NCI-H226 (cell line): ENCODE measurements around the gene SAXO1.
"Not testable (repeated sequence)": the region's sequence is repeated elsewhere in the genome, so short reads cannot be mapped to it uniquely, and the experiment has no call there.

ENCODE experiments used
- DNase-seq: peaks from one replicate; pipeline ENCODE4 v3.0.0-alpha.2; 2015

SAXO1 gene

GRCh38 chr9:18999173-18999785 is 33.7 kb downstream of the SAXO1 start:
- no peak for DNase-seq

- DNase-seq = no peak
Observed at GRCh38 chr9:18997151-18997550, 35.9 kb downstream of the SAXO1 start.

DNA sequence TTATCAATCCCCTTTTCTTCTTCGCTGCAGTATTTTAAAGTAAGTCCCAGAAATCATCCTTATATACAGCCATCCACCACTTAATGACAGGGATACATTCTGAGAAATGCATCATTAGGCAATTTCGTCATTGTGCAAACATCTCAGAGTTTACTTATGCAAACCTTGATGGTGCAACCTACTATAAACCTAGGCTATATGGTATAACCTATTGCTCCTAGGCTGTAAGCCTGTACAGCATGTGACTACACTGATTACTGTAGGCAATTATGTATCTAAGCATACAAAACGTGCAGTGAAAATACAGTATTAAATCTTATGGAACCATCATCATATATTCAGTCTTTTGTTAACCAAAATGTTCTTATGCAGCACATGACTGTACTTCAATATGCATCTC is 36.8 kb downstream of the SAXO1 start:
- DNase-seq = no peak

- DNase-seq = no peak
Observed at GRCh38 chr9:18994263-18994916, 38.6 kb downstream of the SAXO1 start.

GRCh38 chr9:18991197-18991596 is 41.8 kb downstream of the SAXO1 start:
- DNase-seq = not testable (repeated sequence)

GRCh38 chr9:18990494-18990893 is 42.5 kb downstream of the SAXO1 start:
- DNase-seq = no peak

GRCh38 chr9:18989865-18990264 is 43.1 kb downstream of the SAXO1 start:
- no peak for DNase-seq

DNA sequence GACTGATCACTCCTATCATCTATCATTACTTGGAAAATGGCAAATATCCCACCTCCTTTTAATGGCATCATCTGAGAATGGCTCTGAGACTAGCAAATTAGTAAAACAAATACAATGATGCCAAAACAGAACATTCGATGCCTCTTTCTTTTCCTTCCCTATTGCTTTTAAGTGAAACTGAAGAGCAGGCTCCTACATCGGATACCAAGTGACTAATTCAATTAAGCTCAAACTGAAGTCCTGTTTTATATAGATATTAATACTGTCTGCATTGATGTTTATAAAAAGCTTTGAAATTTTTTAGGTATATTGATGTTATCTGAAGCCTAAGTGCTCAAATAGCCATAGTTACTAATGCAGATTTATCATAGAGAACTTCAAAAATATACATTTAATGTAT is 43.9 kb downstream of the SAXO1 start:
- DNase-seq = no peak

DNA sequence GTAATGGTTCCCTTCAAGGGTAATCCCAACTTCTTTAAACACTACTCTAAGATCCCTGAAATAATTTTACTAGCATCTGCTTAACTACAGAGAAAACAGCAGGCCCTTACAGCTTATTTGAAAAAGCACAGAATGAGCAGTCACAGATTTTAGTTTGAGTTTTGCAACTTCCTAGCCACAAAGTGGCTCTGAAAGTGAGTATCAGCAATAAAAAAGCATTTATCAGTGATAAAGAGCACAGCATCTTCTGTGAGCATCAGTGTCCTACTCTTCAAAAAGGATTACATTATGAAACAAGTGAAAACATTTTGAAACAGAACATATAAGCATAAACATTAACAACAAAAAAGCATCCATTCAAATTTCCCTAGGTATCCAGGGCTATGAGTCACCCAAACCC is 45.0 kb downstream of the SAXO1 start:
- no peak for DNase-seq

GRCh38 chr9:18985996-18986395 is 47.0 kb downstream of the SAXO1 start:
- no peak for DNase-seq

GRCh38 chr9:18985464-18985951 is 47.5 kb downstream of the SAXO1 start:
- DNase-seq = no peak

GRCh38 chr9:18982262-18982620 is 50.8 kb downstream of the SAXO1 start:
- no peak for DNase-seq

DNA sequence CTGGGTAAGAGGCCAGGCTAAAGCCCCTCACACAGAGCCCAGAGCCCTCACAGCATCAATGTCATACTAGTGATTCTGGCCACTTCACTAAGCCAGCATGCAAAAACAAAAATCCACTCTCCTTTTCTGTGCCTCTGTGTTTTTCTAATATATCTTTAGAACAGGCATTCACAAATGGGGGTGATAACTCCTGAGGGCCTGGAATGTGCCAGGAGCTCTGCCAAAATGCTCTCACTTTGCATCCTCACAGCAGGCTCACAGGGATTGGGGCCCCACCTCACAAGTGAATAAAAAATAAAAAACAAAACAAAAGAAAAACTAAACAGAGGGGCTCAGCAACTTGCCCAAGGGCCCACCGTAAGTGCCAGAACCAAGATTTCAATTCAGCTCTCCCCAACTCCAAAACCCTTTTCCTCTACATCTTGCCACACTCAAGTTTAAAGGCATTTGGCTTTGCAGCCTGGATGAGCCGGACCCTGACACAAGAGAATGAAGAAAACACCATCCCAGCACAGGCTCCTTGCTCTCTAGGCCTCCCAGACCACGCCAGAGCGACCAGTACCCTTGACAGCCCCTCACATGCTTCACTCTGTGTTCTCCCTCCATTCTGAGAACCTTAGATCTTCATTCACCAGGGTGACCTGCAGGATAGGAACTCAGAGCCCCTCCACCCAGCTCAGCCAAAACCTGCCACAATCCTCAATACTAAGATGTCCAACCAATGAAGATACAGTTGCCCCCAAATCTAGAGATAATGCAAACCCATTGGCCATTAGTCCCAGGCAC is 51.3 kb downstream of the SAXO1 start:
- no peak for DNase-seq

DNA sequence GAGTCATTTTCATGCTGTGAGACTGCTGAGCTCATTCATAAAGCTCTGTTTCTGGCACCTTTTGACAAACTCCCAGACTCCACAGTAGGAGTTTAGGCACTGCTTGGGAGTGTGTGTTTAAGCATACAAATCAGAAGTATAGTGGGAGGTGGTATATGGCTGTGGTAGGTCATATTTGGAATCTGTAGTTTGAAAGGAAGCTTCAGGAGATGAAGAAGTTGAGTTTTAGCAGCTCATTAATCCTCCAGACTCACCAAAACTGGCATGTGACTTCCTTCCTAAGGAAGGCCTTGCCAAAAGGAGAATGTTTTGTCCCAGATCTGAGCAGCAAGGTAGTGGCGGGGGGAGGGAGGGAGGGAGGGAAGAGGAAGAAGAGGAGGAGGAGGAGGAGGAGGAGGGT is 52.8 kb downstream of the SAXO1 start:
- peak; percentile 6 for DNase-seq

DNA sequence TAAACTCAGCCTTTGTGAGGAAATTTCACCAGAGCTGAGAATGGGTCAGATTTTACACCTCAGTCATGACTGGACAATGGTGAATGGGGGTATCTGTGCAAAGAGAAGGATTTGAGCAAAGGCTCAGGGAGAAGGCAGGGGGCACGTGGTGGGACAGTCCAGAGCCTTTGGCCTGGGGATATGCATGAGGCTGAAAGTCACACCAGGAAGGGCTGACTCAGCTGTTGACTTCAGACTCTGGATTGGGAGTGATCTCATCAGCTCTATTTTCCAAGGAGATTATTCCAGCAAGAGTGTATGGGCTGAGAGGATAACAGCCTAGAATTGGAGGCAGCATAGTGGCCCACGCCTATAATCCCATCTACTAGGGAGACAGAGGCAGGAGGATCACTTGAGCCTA is 53.6 kb downstream of the SAXO1 start:
- DNase-seq = peak; percentile 40

DNA sequence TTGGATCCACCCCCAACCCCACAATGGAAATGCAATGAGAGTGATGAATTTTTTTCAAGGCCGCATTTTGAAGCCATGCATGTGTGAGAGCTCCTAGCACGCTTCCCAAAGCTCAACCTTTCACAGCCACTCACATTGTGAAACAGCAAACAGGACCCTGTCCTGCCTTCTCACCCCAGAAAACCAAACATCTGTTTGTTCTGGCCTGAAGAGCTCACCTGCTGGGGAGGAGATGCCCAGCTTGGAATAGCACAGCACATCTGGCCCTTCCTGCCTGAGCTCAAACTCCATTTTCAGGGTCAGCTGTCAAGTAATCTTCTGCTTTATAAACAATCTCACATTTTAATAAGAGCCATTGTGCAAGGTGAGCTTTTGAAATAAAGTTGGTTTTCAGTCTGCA is 54.8 kb downstream of the SAXO1 start:
- no peak for DNase-seq

DNA sequence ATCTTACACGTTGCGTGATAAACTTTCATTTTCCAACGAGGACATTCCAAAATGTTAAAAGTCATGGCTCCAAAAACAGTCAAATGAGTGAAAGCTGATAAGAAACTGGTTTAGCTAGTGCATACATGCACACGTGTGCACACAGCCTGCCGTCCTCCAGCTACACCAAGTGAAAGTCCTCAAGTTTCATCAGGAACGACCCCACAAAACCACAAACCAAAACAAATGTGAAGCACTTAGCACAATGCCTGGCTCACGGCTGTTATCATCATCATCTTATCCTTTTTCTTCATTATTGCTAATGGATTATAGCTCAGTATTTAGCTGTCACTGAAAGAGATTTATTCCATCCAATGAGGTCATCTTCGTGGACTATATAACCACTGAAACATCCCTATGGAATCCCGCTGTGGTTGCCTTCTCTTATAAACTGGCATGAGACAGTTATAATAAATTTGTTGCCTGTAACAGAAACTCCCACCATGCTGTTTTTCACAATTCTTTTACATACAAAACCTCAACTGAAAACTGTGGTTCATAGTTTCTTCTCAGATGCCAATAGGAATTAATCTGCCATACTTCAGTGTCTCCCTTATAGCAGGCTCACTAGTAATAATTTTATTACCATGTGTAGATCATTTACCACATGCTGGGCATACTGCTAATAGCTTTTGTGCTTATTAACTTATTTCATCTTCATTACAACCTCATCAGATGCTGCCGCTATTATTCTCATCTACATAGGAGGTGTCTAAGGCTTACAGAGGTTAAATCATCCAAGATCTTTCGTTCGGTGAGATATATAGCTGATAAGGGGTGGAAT is 56.1 kb downstream of the SAXO1 start:
- peak; percentile 21 for DNase-seq

DNA sequence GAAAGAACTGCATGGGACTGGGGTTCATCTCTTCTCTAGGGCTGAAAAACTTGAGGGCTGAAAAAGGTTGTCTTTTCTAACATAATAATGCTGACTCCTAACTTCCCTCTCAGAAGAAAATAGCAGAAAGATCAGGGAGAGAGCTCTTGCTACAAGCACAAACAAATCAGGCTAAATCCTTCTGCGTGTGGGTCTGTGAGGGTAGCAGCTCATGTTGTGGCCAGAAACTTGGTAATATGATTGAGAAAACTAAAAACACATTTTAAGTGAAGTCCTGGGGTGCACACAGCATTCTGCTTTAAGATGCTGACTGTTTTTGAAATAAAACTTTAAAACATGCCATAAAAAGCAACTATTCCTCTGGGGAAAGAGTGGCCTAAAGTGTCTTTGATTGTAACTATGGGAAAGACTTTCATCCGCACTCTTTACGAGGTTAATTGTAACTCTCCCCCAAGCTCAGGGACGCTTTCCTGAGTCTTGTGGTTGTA is 56.7 kb downstream of the SAXO1 start:
- no peak for DNase-seq

DNA sequence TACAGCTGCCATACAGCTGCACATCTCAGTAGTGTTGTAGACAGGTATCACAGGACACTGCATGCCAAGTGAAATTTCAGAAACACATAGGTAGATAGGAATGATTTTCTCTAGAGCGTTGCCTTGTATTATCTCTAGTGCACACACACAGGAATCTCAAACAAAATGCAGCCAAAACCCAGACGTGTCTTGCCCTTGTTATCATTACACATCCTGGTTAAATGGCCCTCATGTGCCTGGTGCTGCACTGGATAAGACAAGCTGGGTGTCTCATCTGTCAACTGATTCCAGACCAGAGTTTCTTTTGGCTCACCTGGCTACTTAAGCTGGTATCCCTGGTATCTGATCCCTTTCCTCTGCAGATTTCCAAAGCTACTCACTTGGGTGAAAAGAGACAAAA is 59.7 kb downstream of the SAXO1 start:
- no peak for DNase-seq

- DNase-seq = no peak
Observed at GRCh38 chr9:18972675-18973074, 60.3 kb downstream of the SAXO1 start.

GRCh38 chr9:18971909-18972308 is 61.1 kb downstream of the SAXO1 start:
- DNase-seq = no peak

DNA sequence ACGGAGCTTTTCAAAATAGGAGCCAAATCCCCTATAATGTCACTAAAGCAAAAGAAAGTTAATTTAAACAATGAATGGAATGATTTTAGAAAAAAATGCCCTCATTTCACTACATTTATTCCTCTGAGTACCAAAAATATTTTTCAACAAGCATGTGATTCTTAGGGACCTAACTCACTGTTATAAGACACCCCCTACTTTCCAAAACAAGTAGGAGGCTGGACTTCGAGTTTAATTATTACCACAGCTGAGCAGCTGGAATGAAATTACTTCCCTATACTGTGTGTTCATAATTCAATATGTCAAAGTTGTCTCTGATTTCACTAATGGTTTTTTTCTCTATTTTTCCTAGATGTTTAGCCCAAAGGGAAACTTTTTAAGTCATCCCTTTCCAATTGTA is 61.6 kb downstream of the SAXO1 start:
- no peak for DNase-seq

DNA sequence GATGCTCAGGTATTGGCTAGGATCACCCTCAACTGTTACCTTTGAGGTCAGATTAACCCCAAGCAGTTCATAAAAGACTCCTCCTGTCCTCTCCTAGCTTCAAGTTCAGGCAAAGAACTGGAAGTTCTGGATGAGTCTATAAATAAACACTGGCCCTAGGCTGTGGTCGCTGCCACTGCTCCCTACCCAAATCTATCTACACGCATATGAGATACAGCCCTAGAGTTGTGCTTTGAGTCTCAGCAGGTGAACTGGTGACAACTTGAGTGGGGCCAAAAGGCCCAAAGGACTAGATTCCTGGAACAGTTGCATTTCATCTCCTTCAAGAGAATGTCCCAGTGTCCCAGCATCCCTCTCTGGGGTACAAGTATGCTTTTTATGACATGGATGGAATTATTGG is 62.6 kb downstream of the SAXO1 start:
- no peak for DNase-seq
